WERI-Rb-1 (cell line): ENCODE results near the gene DIP2B.

Source experiments
- DNase-seq: peaks from one replicate; pipeline ENCODE4 v3.0.0-alpha.2; 2020
- H3K27ac ChIP-seq: fragments of 250-450 bp; sonication (Bioruptor Pico); 2 replicates; pipeline ENCODE4 v1.5.1; 2020; ENCODE audit warnings: mild to moderate bottlenecking, moderate library complexity
- H3K27me3 ChIP-seq: fragments of 250-450 bp; sonication (Bioruptor Pico); 2 replicates; pipeline ENCODE4 v1.5.1; 2021; ENCODE audit warnings: mild to moderate bottlenecking, low read depth, moderate library complexity; ENCODE audit not compliant: insufficient read depth, severe bottlenecking
- H3K36me3 ChIP-seq: fragments of 250-450 bp; sonication (Bioruptor Pico); 2 replicates; pipeline ENCODE4 v1.5.1; 2020; ENCODE audit warnings: mild to moderate bottlenecking, moderate library complexity
- H3K4me3 ChIP-seq: 2 replicates; pipeline ENCODE4 v1.5.1; 2011; ENCODE audit warnings: low read depth, mild to moderate bottlenecking, control low read depth, low read length
- H3K9me3 ChIP-seq: fragments of 250-450 bp; sonication (Bioruptor Pico); 2 replicates; pipeline ENCODE4 v1.5.1; 2021; ENCODE audit warnings: mild to moderate bottlenecking, moderate library complexity; ENCODE audit not compliant: severe bottlenecking
- TF ChIP-seq, protein P1 (sequence below): IDR thresholded peaks from 2 replicates; pipeline ENCODE4 v1.5.1; 2011; ENCODE audit warnings: low read depth, mild to moderate bottlenecking, control low read depth, inconsistent platforms, low read length

DIP2B gene

GRCh38 chr12:50771409-50771808 is 266.6 kb downstream of the DIP2B start:
- Histone ChIP-seq H3K9me3 (no peaks in the 10 kb centered on the region), H3K27me3 (no peaks in the 10 kb centered on the region), H3K27ac (no peak overlapping the region), H3K36me3 (peaks cover 16% of the 10 kb centered on the region), H3K4me3 (no peak overlapping the region)
- TF ChIP-seq, protein P1, sequence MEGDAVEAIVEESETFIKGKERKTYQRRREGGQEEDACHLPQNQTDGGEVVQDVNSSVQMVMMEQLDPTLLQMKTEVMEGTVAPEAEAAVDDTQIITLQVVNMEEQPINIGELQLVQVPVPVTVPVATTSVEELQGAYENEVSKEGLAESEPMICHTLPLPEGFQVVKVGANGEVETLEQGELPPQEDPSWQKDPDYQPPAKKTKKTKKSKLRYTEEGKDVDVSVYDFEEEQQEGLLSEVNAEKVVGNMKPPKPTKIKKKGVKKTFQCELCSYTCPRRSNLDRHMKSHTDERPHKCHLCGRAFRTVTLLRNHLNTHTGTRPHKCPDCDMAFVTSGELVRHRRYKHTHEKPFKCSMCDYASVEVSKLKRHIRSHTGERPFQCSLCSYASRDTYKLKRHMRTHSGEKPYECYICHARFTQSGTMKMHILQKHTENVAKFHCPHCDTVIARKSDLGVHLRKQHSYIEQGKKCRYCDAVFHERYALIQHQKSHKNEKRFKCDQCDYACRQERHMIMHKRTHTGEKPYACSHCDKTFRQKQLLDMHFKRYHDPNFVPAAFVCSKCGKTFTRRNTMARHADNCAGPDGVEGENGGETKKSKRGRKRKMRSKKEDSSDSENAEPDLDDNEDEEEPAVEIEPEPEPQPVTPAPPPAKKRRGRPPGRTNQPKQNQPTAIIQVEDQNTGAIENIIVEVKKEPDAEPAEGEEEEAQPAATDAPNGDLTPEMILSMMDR, result no peak
- no peak for DNase-seq

DNA sequence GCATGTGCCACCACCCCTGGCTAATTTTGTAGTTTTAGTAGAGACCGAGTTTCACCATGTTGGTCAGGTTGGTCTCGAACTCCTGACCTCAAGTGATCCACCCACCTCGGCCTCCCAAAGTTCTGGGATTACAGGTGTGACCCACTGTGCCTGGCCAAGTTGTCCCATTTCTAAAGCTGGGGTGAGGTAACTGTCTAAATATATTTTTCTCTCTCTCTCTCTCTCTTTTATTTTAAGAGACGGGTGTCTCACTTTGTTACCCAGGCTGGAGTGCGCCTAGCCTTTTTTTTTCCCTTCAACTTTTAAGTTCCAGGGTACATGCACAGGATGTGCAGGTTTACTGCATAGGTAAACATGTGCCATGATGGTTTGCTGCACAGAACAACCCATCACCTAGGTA is 267.7 kb downstream of the DIP2B start:
- TF ChIP-seq, protein P1, result no peak
- H3K4me3 ChIP-seq, result no peak overlapping the region
- H3K36me3 ChIP-seq, result peaks cover 16% of the 10 kb centered on the region
- H3K27ac ChIP-seq, result no peak overlapping the region
- DNase-seq, result no peak
- no peaks in the 10 kb centered on the region for H3K27me3 ChIP-seq
- no peaks in the 10 kb centered on the region for H3K9me3 ChIP-seq

DNA sequence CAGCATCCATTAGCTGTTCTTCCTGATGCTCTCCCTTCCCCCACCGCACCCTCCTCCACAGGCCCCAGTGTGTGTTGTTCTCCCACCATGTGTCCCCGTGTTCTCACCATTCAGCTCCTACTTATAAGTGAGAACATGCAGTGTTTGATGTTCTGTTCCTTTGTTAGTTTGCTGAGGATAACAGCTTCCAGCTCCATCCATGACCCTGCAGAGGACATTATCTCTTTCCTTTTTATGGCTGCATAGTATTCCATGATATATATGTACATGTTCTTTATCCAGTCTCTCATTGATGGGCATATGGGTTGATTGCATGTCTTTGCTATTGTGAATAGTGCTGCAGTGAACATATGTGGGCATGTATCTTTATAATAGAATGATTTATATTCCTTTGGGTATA is 268.1 kb downstream of the DIP2B start:
- H3K4me3 ChIP-seq, result no peak overlapping the region
- H3K36me3 ChIP-seq, result peaks cover 16% of the 10 kb centered on the region
- no peaks in the 10 kb centered on the region for H3K9me3 ChIP-seq
- H3K27ac ChIP-seq, result no peak overlapping the region
- TF ChIP-seq, protein P1, result no peak
- H3K27me3 ChIP-seq, result no peaks in the 10 kb centered on the region
- DNase-seq, result no peak

- peaks cover 16% of the 10 kb centered on the region for H3K36me3 ChIP-seq
- TF ChIP-seq, protein P1, result no peak
- no peak overlapping the region for H3K27ac ChIP-seq
- DNase-seq, result no peak
- no peaks in the 10 kb centered on the region for H3K27me3 ChIP-seq
- H3K4me3 ChIP-seq, result no peak overlapping the region
- no peaks in the 10 kb centered on the region for H3K9me3 ChIP-seq
These were observed 270.5 kb downstream of the DIP2B start for GRCh38 chr12:50775251-50775650.

DNA sequence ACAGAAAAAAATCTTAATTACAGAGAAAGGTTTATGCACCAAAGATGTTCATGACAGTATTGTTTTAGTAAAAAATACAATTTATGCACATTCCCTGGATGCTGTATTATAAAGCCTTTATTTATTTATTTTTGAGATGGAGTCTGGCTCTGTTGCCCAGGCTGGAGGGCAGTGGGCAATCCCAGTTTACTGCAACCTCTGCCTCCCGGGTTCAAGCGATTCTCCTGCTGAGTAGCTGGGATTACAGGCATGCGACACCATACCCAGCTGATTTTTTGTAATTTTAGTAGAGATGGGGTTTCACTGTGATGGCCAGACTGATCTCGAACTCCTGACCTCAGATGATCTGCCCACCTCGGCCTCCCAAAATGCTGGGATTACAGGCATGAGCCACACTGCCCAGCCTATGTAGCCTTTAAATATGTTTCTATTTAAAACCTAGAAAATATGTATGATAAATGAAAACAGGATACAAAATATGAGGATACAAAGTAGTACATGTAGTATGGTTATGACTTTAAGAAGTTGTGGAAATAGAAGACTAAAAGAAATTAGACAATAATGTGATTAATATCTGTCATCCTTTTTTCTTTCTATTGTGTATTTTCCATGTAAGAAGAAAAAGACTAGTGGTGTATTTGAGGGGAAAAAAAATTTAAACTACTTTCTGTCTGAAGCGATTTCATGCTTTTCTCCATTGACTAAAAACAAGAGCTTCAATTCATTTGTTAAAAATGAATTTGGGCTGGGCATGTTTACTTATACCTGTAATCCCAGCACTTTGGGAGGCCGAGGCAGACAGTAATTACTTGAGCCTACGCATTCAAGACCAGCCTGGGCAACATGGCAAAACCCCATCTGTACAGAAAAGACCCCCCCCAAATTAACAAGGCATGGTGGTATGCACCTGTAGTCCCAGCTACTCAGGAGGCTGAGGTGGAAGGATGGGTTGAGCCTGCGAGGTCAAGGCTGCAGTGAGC is 272.3 kb downstream of the DIP2B start:
- Histone ChIP-seq H3K27me3 (no peaks in the 10 kb centered on the region), H3K27ac (no peak overlapping the region), H3K9me3 (no peaks in the 10 kb centered on the region), H3K36me3 (peaks cover 17% of the 10 kb centered on the region), H3K4me3 (no peak overlapping the region)
- no peak for DNase-seq
- TF ChIP-seq, protein P1, result no peak
